Lung microvascular endothelial cell (primary cell): ENCODE results near the gene MYCT1. TPM values are rescaled to one million over a fixed set of nuclear protein-coding genes. Genes with fewer than 3 reads are reported as not detected.
A peak's percentile ranks its signal among the peaks of the same experiment; 100 is the strongest.

Experiments used
- DNase-seq, 2 donors: peaks; one replicate each; pipeline versions ENCODE4 v3.0.0 to v3.0.0-alpha.2; 2010; ENCODE audit warnings: low read depth in 2 of 2
- total RNA-seq: library from RNA; depleted of rRNA; stranded (reverse); fragments of >200 nt; gene quantifications from 2 replicates; pipeline ENCODE4 v1.2.1, GENCODE V29; 2014

MYCT1 gene
- total RNA-seq, 1 donor from 2014 or later, result 256 TPM

GRCh38 chr6:152721956-152722355 is 24.3 kb downstream of the MYCT1 start:
- DNase-seq, result peak in 1 of 2 donors; percentile 12

GRCh38 chr6:152723398-152723797 is 25.7 kb downstream of the MYCT1 start:
- DNase-seq, result peak in 1 of 2 donors; percentile 80

- DNase-seq, result no peak
Observed at GRCh38 chr6:152726313-152726712, 28.6 kb downstream of the MYCT1 start.

- peak in 1 of 2 donors; percentile 7 for DNase-seq
Observed at GRCh38 chr6:152727507-152727906, 29.8 kb downstream of the MYCT1 start.

GRCh38 chr6:152734630-152735029 is 36.9 kb downstream of the MYCT1 start:
- no peak for DNase-seq

- DNase-seq, result no peak
Observed at GRCh38 chr6:152736687-152737273, 39.1 kb downstream of the MYCT1 start.

- DNase-seq, result no peak
Observed at GRCh38 chr6:152745509-152746171, 47.9 kb downstream of the MYCT1 start.

- DNase-seq, result peak in 1 of 2 donors; percentile 82
Observed at GRCh38 chr6:152746172-152746553, 48.5 kb downstream of the MYCT1 start.

GRCh38 chr6:152748843-152749242 is 51.1 kb downstream of the MYCT1 start:
- DNase-seq, result peak; percentile 12 to 31

- DNase-seq, result no peak
Observed at GRCh38 chr6:152749336-152749735, 51.6 kb downstream of the MYCT1 start.

- DNase-seq, result peak; percentile 52 to 55
Observed at GRCh38 chr6:152750694-152751093, 53.0 kb downstream of the MYCT1 start, which contains the start of gene VIP. VIP (plus strand) TSS chr6:152750797; CDS start chr6:152752178, 1,381 bp downstream.

- no peak for DNase-seq
Observed at GRCh38 chr6:152765331-152765730, 67.6 kb downstream of the MYCT1 start.

- DNase-seq, result no peak
Observed at GRCh38 chr6:152769159-152769558, 71.5 kb downstream of the MYCT1 start.

GRCh38 chr6:152769993-152770392 is 72.3 kb downstream of the MYCT1 start:
- no peak for DNase-seq

GRCh38 chr6:152771061-152771687 is 73.5 kb downstream of the MYCT1 start:
- no peak for DNase-seq

Other genes with a start within 250 kb of the MYCT1 start
- gene SYNE1, start 60.5 kb upstream of the MYCT1 start, total RNA-seq, result 39.0 and 44.8 TPM in 2 replicates
- 0.65 and 0.99 TPM in 2 replicates for gene VIP, start 52.9 kb downstream of the MYCT1 start, total RNA-seq